H1 (cell line): ENCODE results near the gene CDC42BPB. TPM values are rescaled to one million over a fixed set of nuclear protein-coding genes. Genes with fewer than 3 reads are reported as not detected.

Experiments used
- CTCF ChIA-PET: fragments of 300-600 bp; sonication (Branson Sonifier 250); formaldehyde crosslinking; loops from one replicate; lab custom pipeline; 2021; ENCODE audit not compliant: partially characterized antibody; lab: Charles Lee
- POLR2A ChIA-PET: fragments of 300-600 bp; sonication (Branson Sonifier 250); formaldehyde crosslinking; loops from one replicate; lab custom pipeline; 2021; ENCODE audit warnings: inconsistent platforms; ENCODE audit not compliant: partially characterized antibody; lab: Charles Lee
- DNase-seq, 2 experiments: peaks; one replicate each; pipeline versions ENCODE4 v3.0.0 to v3.0.0-alpha.2; 2010 to 2022; ENCODE audit warnings: low spot score in 2 of 2, low read depth in 1 of 2, mixed read lengths in 1 of 2
- FAIRE-seq: peaks from 2 replicates; lab custom pipeline; 2011; peaks lifted over from hg19 to GRCh38; lab: Jason Lieb, UNC
- H2AFZ ChIP-seq: 2 replicates; pipeline ENCODE4 v1.8.1; 2012; ENCODE audit warnings: low read length, inconsistent platforms
- H2AK5ac ChIP-seq: 2 replicates; pipeline ENCODE4 v1.6.1; 2013; ENCODE audit warnings: low read depth, low read length
- H2BK120ac ChIP-seq: replicated peaks from 2 replicates; pipeline ENCODE3; 2013; ENCODE audit warnings: low read depth, low read length, inconsistent platforms
- H2BK12ac ChIP-seq: 2 replicates; pipeline ENCODE4 v1.6.1; 2013; ENCODE audit warnings: low read depth, low read length
- H2BK15ac ChIP-seq: 2 replicates; pipeline ENCODE4 v1.6.1; 2013; ENCODE audit warnings: low read length
- H2BK20ac ChIP-seq: 2 replicates; pipeline ENCODE4 v1.6.1; 2013; ENCODE audit warnings: low read length
- H2BK5ac ChIP-seq: 2 replicates; pipeline ENCODE4 v1.6.1; 2013; ENCODE audit warnings: low read depth, low read length
- H3K14ac ChIP-seq: 2 replicates; pipeline ENCODE4 v1.6.1; 2013; ENCODE audit warnings: inconsistent platforms; ENCODE audit not compliant: insufficient read length
- H3K18ac ChIP-seq: 2 replicates; pipeline ENCODE4 v1.6.1; 2013; ENCODE audit warnings: low read length; ENCODE audit errors: extremely low read depth
- H3K23ac ChIP-seq: 2 replicates; pipeline ENCODE4 v1.6.1; 2013; ENCODE audit warnings: inconsistent platforms; ENCODE audit not compliant: insufficient read length
- H3K23me2 ChIP-seq: 2 replicates; pipeline ENCODE4 v1.6.1; 2013; ENCODE audit warnings: low read depth, low read length
- H3K27ac ChIP-seq: 2 replicates; pipeline ENCODE4 v1.6.1; 2011; ENCODE audit warnings: low read depth, low read length, inconsistent platforms
- H3K27me3 ChIP-seq, 4 experiments: replicated peaks in 1 of 4; 1 replicate in 1 of 4; 2 replicates in 3 of 4; pipeline versions ENCODE4 v1.6.1 to v1.8.1; 2011 to 2013; ENCODE audit warnings: low read length in 3 of 4, mild to moderate bottlenecking in 3 of 4, inconsistent platforms in 2 of 4, mixed read lengths in 2 of 4, moderate library complexity in 1 of 4; ENCODE audit not compliant: control insufficient read depth in 3 of 4, insufficient read depth in 3 of 4; ENCODE audit errors: extremely low read depth in 1 of 4
- H3K36me3 ChIP-seq, 4 experiments: 2 replicates each; pipeline versions ENCODE4 v1.6.1 to v1.8.1; 2011 to 2013; ENCODE audit warnings: mild to moderate bottlenecking in 4 of 4, low read length in 3 of 4, moderate library complexity in 2 of 4, control low read depth in 1 of 4, inconsistent platforms in 1 of 4; ENCODE audit not compliant: insufficient read depth in 4 of 4, control insufficient read depth in 2 of 4
- H3K4ac ChIP-seq: replicated peaks from 2 replicates; pipeline ENCODE3; 2013; ENCODE audit warnings: low read length, low read depth, mixed read lengths, inconsistent platforms; ENCODE audit not compliant: insufficient read length
- H3K4me1 ChIP-seq, 4 experiments: replicated peaks in 1 of 4; 1 replicate in 1 of 4; 2 replicates in 3 of 4; pipeline versions ENCODE4 v1.6.1 to v1.8.1; 2011 to 2013; ENCODE audit warnings: low read length in 3 of 4, inconsistent platforms in 2 of 4, mixed read lengths in 1 of 4; ENCODE audit not compliant: insufficient read depth in 4 of 4, control insufficient read depth in 3 of 4
- H3K4me2 ChIP-seq, 2 experiments: 2 replicates each; pipeline versions ENCODE4 v1.6.1 to v1.8.1; 2011 to 2013; ENCODE audit warnings: low read depth in 2 of 2, low read length in 2 of 2, control low read depth in 1 of 2, inconsistent platforms in 1 of 2, mild to moderate bottlenecking in 1 of 2; ENCODE audit not compliant: insufficient read depth in 1 of 2
- H3K4me3 ChIP-seq, 4 experiments: fragments of 200-600, 300-600 bp in 1 of 4; sonication (generic), shearing (Covaris generic), sonication (Bioruptor Twin) in 1 of 4; 2 replicates each; pipeline versions ENCODE4 v1.5.1 to v1.8.1; 2011 to 2016; ENCODE audit warnings: low read length in 4 of 4, low read depth in 3 of 4, control low read depth in 2 of 4, inconsistent platforms in 2 of 4, mild to moderate bottlenecking in 2 of 4, mixed read lengths in 1 of 4, moderate library complexity in 1 of 4; ENCODE audit not compliant: insufficient read depth in 2 of 4; ENCODE audit errors: extremely low read depth in 1 of 4
- H3K56ac ChIP-seq: replicated peaks from 2 replicates; pipeline ENCODE3; 2013; ENCODE audit warnings: low read depth, mild to moderate bottlenecking, mixed read lengths, low read length, inconsistent platforms; ENCODE audit not compliant: insufficient read length
- H3K79me1 ChIP-seq: 2 replicates; pipeline ENCODE4 v1.6.1; 2013; ENCODE audit warnings: low read depth, low read length, control low read depth
- H3K79me2 ChIP-seq, 2 experiments: 2 replicates each; pipeline versions ENCODE4 v1.6.1 to v1.8.1; 2012 to 2013; ENCODE audit warnings: low read length in 2 of 2, mild to moderate bottlenecking in 2 of 2, inconsistent platforms in 1 of 2; ENCODE audit not compliant: insufficient read depth in 2 of 2, control insufficient read depth in 1 of 2
- H3K9ac ChIP-seq, 4 experiments: replicated peaks in 1 of 4; 1 replicate in 1 of 4; 2 replicates in 3 of 4; pipeline versions ENCODE4 v1.6.1 to v1.8.1; 2011 to 2013; ENCODE audit warnings: low read depth in 3 of 4, low read length in 3 of 4, control low read depth in 2 of 4, mild to moderate bottlenecking in 2 of 4, moderate library complexity in 2 of 4, inconsistent platforms in 1 of 4; ENCODE audit errors: extremely low read depth in 1 of 4
- H3K9me3 ChIP-seq, 2 experiments: 2 replicates each; pipeline versions ENCODE4 v1.6.1 to v1.8.1; 2012 to 2013; ENCODE audit warnings: mild to moderate bottlenecking in 2 of 2, moderate library complexity in 2 of 2, control low read depth in 1 of 2, inconsistent platforms in 1 of 2, low read depth in 1 of 2, low read length in 1 of 2, mixed read lengths in 1 of 2; ENCODE audit not compliant: insufficient read depth in 2 of 2
- H4K20me1 ChIP-seq, 2 experiments: replicated peaks in 1 of 2; 2 replicates each; pipeline versions ENCODE3 to v1.8.1; 2011 to 2013; ENCODE audit warnings: inconsistent platforms in 2 of 2, low read length in 2 of 2, mild to moderate bottlenecking in 1 of 2; ENCODE audit not compliant: insufficient read depth in 2 of 2, control insufficient read depth in 1 of 2
- H4K5ac ChIP-seq: 2 replicates; pipeline ENCODE4 v1.6.1; 2013; ENCODE audit warnings: low read length, low read depth, mixed read lengths, inconsistent platforms; ENCODE audit not compliant: insufficient read length
- H4K8ac ChIP-seq: 2 replicates; pipeline ENCODE4 v1.8.0; 2013; ENCODE audit warnings: mild to moderate bottlenecking, moderate library complexity, low read length, inconsistent platforms; ENCODE audit not compliant: insufficient read depth; ENCODE audit errors: extremely low read depth
- H4K91ac ChIP-seq: replicated peaks from 2 replicates; pipeline ENCODE3; 2013; ENCODE audit warnings: low read length, mixed read lengths, inconsistent platforms; ENCODE audit not compliant: insufficient read length
- CHD2 ChIP-seq: IDR thresholded peaks from 2 replicates; pipeline ENCODE4 v1.6.1; 2012; ENCODE audit warnings: low read length, improper control_type of control experiment
- E2F6 ChIP-seq: IDR thresholded peaks from 2 replicates; pipeline ENCODE4 v1.6.1; 2012; ENCODE audit warnings: inconsistent platforms
- HDAC2 ChIP-seq, 2 experiments: fragments of 300-600 bp in 1 of 2; sonication (generic) in 1 of 2; IDR thresholded peaks; 2 replicates each; pipeline ENCODE4 v1.6.1; 2011 to 2012; ENCODE audit warnings: low read depth in 2 of 2, low read length in 2 of 2, mild to moderate bottlenecking in 2 of 2, moderate library complexity in 2 of 2, borderline replicate concordance in 1 of 2, inconsistent platforms in 1 of 2
- KDM1A ChIP-seq: fragments of 200-600, 300-600 bp; sonication (generic); IDR thresholded peaks from 2 replicates; pipeline ENCODE4 v1.7.1; 2016; ENCODE audit warnings: mild to moderate bottlenecking, low read length, borderline replicate concordance
- MAX ChIP-seq: IDR thresholded peaks from 2 replicates; pipeline ENCODE4 v1.6.1; 2012; ENCODE audit warnings: inconsistent platforms
- NANOG ChIP-seq: IDR thresholded peaks from 2 replicates; pipeline ENCODE4 v1.6.1; 2011; ENCODE audit warnings: low read length, low read depth, mild to moderate bottlenecking, inconsistent platforms; ENCODE audit not compliant: insufficient read depth, poor library complexity, severe bottlenecking
- RXRA ChIP-seq: IDR thresholded peaks from 2 replicates; pipeline ENCODE4 v1.6.1; 2011; ENCODE audit warnings: low read depth, mild to moderate bottlenecking, low read length, moderate library complexity; ENCODE audit not compliant: insufficient read depth
- WGBS, 2 experiments: shearing (Covaris generic) in 1 of 2; methylation state at CpG; one replicate each; pipeline versions ENCODE4 v1.1.6 to v1.1.7; 2013 to 2015; ENCODE audit warnings: low lambda C conversion rate in 2 of 2, mixed read lengths in 2 of 2, inconsistent platforms in 1 of 2, low coverage in 1 of 2, missing lambda C conversion rate in 1 of 2; ENCODE audit not compliant: insufficient replicate concordance in 2 of 2, insufficient coverage in 1 of 2, insufficient read length in 1 of 2; ENCODE audit errors: extremely low coverage in 1 of 2, missing lambda C conversion rate in 1 of 2; 5-methylcytosine and 5-hydroxymethylcytosine counted together
- polyA plus RNA-seq, 7 experiments: library from polyadenylated mRNA; depleted of rRNA in 3 of 7; stranded (reverse) in 5 of 7; unstranded in 2 of 7; fragments of >200 nt in 5 of 7; fragments of 200-250 nt in 2 of 7; gene quantifications; 1 replicate in 5 of 7; 2 replicates in 1 of 7; 4 replicates in 1 of 7; pipeline versions ENCODE4 v1.2.1 to v1.2.3, GENCODE V29; 2011 to 2013; ENCODE audit warnings: missing spikeins in 2 of 7, mixed read lengths in 2 of 7
- total RNA-seq: library from RNA; stranded (reverse); fragmentation: NEBNext Ultra II Directional; extraction: Animal tissue kit (Norgen Biotek cat#: 25700); gene quantifications from 2 replicates; pipeline ENCODE4 v1.2.1, GENCODE V29; 2021

The CDC42BPB gene
- total and polyA plus RNA-seq, 2 of the 8 experiments (the other 6 are each of a cell fraction or from before 2014, with no cell fraction given): 51.2 to 88.2 TPM

- CTCF ChIA-PET: interaction anchor here (0.7 to 2.3 kb wide), 2 partner anchors 33 to 216 kb away, joined by 5 to 6 read pairs; no protein-coding TSS in a partner anchor
- Histone ChIP-seq H2BK120ac (no peak overlapping the region), H3K23ac (no peak overlapping the region), H3K4me2 (no peak overlapping the region), H2BK15ac (no peak overlapping the region), H4K20me1 (no peaks in the 10 kb centered on the region), H3K18ac (no peak overlapping the region)
- TF ChIP-seq KDM1A (no peak), CHD2 (no peak), MAX (0 out of 2 replicates have a peak, but pooled peaks have one; percentile 32), NANOG (no peak), HDAC2 (IDR thresholded peaks at IDR 0.05; ENCODE audit: borderline replicate concordance in 1 of 2, low read depth in 2 of 2, low read length in 2 of 2) (no peak), RXRA (no peak), E2F6 (peak; percentile 59)
- TF ChIP-seq, all 59 proteins: peak for 2
- Histone ChIP-seq H3K27ac (no peak overlapping the region), H2BK12ac (no peak overlapping the region), H3K23me2 (no peaks in the 10 kb centered on the region), H2AFZ (no peak overlapping the region), H3K27me3 (no peaks in the 10 kb centered on the region), H4K8ac (no peak overlapping the region; the same call in 1 of the 2 replicates), H3K14ac (no peak overlapping the region), H3K4me3 (no peak overlapping the region), H2AK5ac (no peak overlapping the region), H3K4ac (no peak overlapping the region), H4K91ac (no peak overlapping the region), H3K56ac (no peak overlapping the region), H4K5ac (no peak overlapping the region), H3K36me3 (peaks cover 0 to 16% (median 6%) of the 10 kb centered on the region in 4 experiments; a peak in 3 of 8 replicates), H3K4me1 (no peaks in the 10 kb centered on the region; a peak in 1 of 7 replicates), H2BK20ac (no peak overlapping the region), H3K79me2 (no peaks in the 10 kb centered on the region), H2BK5ac (no peak overlapping the region), H3K79me1 (no peaks in the 10 kb centered on the region), H3K9ac (no peak overlapping the region), H3K9me3 (peaks cover 3 to 15% of the 10 kb centered on the region in 2 experiments; a peak in 2 of 4 replicates)
- 93% methylated on average over 21 of the region's 21 CpGs; no CpG with 5 or more reads in 1 of the 2 experiments for WGBS, 2 experiments
- FAIRE-seq (no peak), DNase-seq (no peak)
- POLR2A ChIA-PET: interaction anchor here (0.6 kb wide), 1 partner anchor 21 kb away, joined by 4 read pairs; no protein-coding TSS in a partner anchor
These were observed 146.9 kb downstream of the CDC42BPB start for GRCh38 chr14:102910442-102910841.
